ENCODE results near the gene RNF13. TPM values are rescaled to one million over a fixed set of nuclear protein-coding genes. Genes with fewer than 3 reads are reported as not detected.

RNF13 gene
- total RNA-seq, 1 experiment from 2014 or later = 76.9 TPM

DNA sequence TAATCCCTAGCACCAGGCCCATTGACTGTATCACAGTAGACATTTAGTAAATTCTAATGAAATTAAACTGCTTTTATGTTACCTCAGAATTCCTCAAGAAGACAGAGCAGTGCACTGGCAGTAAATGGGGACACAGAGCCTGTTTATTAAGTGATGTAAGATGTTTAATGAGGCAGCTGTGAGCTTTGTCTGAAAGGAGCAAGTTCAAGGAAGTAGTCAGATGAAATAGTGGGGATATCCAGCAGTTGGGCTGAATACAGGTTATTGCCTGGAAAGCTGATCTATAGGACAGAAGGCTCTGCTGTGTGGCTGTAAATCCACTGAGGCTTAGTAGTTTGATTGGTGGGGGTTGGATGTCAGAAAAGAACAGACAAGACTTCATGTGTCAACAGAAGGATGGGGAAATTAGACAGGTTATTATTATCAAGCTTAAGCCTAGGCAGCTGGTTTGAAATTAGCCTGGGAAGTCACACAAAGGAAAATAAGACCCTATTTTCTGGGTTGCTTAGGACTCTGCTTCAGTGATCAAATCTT, 95.5 kb downstream of the RNF13 start:
- Histone ChIP-seq H3K4me1 (ENCODE audit: control insufficient read depth, insufficient read depth, low read length) (no peaks in the 10 kb centered on the region), H3K36me3 (ENCODE audit: control insufficient read depth, insufficient read depth, low read length) (0 out of 2 replicates have a peak, but pooled peaks cover 4% of the 10 kb centered on the region), H3K27ac (ENCODE audit: low read length) (no peak overlapping the region), H3K4me3 (ENCODE audit: low read depth in 2 of 2, low read length in 2 of 2) (no peak overlapping the region), H3K9me3 (ENCODE audit: control insufficient read depth, insufficient read depth, low read depth, low read length) (no peaks in the 10 kb centered on the region), H3K27me3 (ENCODE audit: control insufficient read depth, insufficient read depth, low read length) (no peaks in the 10 kb centered on the region)
- TF ChIP-seq, protein P1, sequence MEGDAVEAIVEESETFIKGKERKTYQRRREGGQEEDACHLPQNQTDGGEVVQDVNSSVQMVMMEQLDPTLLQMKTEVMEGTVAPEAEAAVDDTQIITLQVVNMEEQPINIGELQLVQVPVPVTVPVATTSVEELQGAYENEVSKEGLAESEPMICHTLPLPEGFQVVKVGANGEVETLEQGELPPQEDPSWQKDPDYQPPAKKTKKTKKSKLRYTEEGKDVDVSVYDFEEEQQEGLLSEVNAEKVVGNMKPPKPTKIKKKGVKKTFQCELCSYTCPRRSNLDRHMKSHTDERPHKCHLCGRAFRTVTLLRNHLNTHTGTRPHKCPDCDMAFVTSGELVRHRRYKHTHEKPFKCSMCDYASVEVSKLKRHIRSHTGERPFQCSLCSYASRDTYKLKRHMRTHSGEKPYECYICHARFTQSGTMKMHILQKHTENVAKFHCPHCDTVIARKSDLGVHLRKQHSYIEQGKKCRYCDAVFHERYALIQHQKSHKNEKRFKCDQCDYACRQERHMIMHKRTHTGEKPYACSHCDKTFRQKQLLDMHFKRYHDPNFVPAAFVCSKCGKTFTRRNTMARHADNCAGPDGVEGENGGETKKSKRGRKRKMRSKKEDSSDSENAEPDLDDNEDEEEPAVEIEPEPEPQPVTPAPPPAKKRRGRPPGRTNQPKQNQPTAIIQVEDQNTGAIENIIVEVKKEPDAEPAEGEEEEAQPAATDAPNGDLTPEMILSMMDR (IDR thresholded peaks at IDR 0.05) = no peak
- TF ChIP-seq, protein P2, sequence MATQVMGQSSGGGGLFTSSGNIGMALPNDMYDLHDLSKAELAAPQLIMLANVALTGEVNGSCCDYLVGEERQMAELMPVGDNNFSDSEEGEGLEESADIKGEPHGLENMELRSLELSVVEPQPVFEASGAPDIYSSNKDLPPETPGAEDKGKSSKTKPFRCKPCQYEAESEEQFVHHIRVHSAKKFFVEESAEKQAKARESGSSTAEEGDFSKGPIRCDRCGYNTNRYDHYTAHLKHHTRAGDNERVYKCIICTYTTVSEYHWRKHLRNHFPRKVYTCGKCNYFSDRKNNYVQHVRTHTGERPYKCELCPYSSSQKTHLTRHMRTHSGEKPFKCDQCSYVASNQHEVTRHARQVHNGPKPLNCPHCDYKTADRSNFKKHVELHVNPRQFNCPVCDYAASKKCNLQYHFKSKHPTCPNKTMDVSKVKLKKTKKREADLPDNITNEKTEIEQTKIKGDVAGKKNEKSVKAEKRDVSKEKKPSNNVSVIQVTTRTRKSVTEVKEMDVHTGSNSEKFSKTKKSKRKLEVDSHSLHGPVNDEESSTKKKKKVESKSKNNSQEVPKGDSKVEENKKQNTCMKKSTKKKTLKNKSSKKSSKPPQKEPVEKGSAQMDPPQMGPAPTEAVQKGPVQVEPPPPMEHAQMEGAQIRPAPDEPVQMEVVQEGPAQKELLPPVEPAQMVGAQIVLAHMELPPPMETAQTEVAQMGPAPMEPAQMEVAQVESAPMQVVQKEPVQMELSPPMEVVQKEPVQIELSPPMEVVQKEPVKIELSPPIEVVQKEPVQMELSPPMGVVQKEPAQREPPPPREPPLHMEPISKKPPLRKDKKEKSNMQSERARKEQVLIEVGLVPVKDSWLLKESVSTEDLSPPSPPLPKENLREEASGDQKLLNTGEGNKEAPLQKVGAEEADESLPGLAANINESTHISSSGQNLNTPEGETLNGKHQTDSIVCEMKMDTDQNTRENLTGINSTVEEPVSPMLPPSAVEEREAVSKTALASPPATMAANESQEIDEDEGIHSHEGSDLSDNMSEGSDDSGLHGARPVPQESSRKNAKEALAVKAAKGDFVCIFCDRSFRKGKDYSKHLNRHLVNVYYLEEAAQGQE (IDR thresholded peaks at IDR 0.05; ENCODE audit: insufficient read depth in 1 of 2, low read depth in 2 of 2, low read length in 1 of 2) = no peak
- TF ChIP-seq SIN3A (IDR thresholded peaks at IDR 0.05; ENCODE audit: borderline replicate concordance, insufficient read depth, low read depth, low read length) = no peak
- TF ChIP-seq TCF7L2 (IDR thresholded peaks at IDR 0.05; ENCODE audit: low read depth, low read length) = no peak
- TF ChIP-seq POLR2AphosphoS5 (IDR thresholded peaks at IDR 0.05; ENCODE audit: low read depth, low read length) = no peak
- intact Hi-C loops (cut with micrococcal nuclease; ENCODE audit: unreplicated experiment) = no loop called here
- in situ Hi-C loops (cut with HindIII; ENCODE audit: low pct_unique_long_range_greater_than_20kb, low sequenced_read_pairs) = no loop called here
- DNase-seq (ENCODE audit: low read depth, low spot score) (no peak), ATAC-seq (no peak)
- POLR2A ChIA-PET = no interaction called here
- BruUV-seq (replicated peaks) = no TSS peak
- CTCF ChIA-PET = no interaction called here

GRCh38 chr3:149909923-149910322, 96.9 kb downstream of the RNF13 start:
- no peak for ATAC-seq
- H3K4me3 ChIP-seq (ENCODE audit: low read depth in 2 of 2, low read length in 2 of 2) = no peak overlapping the region
- H3K4me1 ChIP-seq (ENCODE audit: control insufficient read depth, insufficient read depth, low read length) = no peaks in the 10 kb centered on the region
- no peaks in the 10 kb centered on the region for H3K27me3 ChIP-seq (ENCODE audit: control insufficient read depth, insufficient read depth, low read length)
- ChIA-PET POLR2A (no interaction called here), CTCF (no interaction called here)
- in situ Hi-C loops (cut with HindIII; ENCODE audit: low pct_unique_long_range_greater_than_20kb, low sequenced_read_pairs) (no loop called here), intact Hi-C loops (cut with micrococcal nuclease; ENCODE audit: unreplicated experiment) (no loop called here)
- no TSS peak for BruUV-seq (replicated peaks)
- H3K36me3 ChIP-seq (ENCODE audit: control insufficient read depth, insufficient read depth, low read length) = 0 out of 2 replicates have a peak, but pooled peaks cover 4% of the 10 kb centered on the region
- no peaks in the 10 kb centered on the region for H3K9me3 ChIP-seq (ENCODE audit: control insufficient read depth, insufficient read depth, low read depth, low read length)
- H3K27ac ChIP-seq (ENCODE audit: low read length) = no peak overlapping the region
- TF ChIP-seq, protein P2 (IDR thresholded peaks at IDR 0.05; ENCODE audit: insufficient read depth in 1 of 2, low read depth in 2 of 2, low read length in 1 of 2) = no peak
- TF ChIP-seq SIN3A (IDR thresholded peaks at IDR 0.05; ENCODE audit: borderline replicate concordance, insufficient read depth, low read depth, low read length) (no peak), POLR2AphosphoS5 (IDR thresholded peaks at IDR 0.05; ENCODE audit: low read depth, low read length) (no peak), TCF7L2 (IDR thresholded peaks at IDR 0.05; ENCODE audit: low read depth, low read length) (no peak)
- TF ChIP-seq, protein P1 (IDR thresholded peaks at IDR 0.05) = no peak
- DNase-seq (ENCODE audit: low read depth, low spot score) = no peak

Data from Panc1 (cell line).